Activated CD4-positive, alpha-beta T cell treated with anti-CD3 and anti-CD28 coated beads for 1 hour (primary cell): ENCODE results near the gene IDS.
"Not testable (repeated sequence)": the region's sequence is repeated elsewhere in the genome, so short reads cannot be mapped to it uniquely, and the experiment has no call there.

ENCODE experiments used
- DNase-seq: peaks from one replicate; pipeline ENCODE4 v3.0.0-alpha.2; 2020

IDS gene

GRCh38 chrX:149526318-149527033, 21.4 kb upstream of the IDS start:
- not testable (repeated sequence) for DNase-seq

- DNase-seq: not testable (repeated sequence)
Observed at GRCh38 chrX:149525903-149526302, 20.8 kb upstream of the IDS start.

GRCh38 chrX:149525389-149525788, 20.3 kb upstream of the IDS start:
- peak; percentile 55 for DNase-seq

GRCh38 chrX:149522916-149523315, 17.8 kb upstream of the IDS start:
- DNase-seq: no peak

GRCh38 chrX:149521438-149521837, 16.3 kb upstream of the IDS start:
- no peak for DNase-seq

- DNase-seq: not testable (repeated sequence)
Observed at GRCh38 chrX:149520636-149521277, 15.7 kb upstream of the IDS start.

GRCh38 chrX:149518236-149518635, 13.1 kb upstream of the IDS start:
- DNase-seq: no peak

- DNase-seq: no peak
Observed at GRCh38 chrX:149517308-149517707, 12.2 kb upstream of the IDS start.

GRCh38 chrX:149516604-149517003, 11.5 kb upstream of the IDS start:
- DNase-seq: no peak

GRCh38 chrX:149515954-149516602, 11.0 kb upstream of the IDS start:
- DNase-seq: no peak

GRCh38 chrX:149513825-149514428, 8.8 kb upstream of the IDS start:
- DNase-seq: no peak

GRCh38 chrX:149512225-149512885, 7.2 kb upstream of the IDS start:
- DNase-seq: no peak

GRCh38 chrX:149511081-149511480, 6.0 kb upstream of the IDS start:
- DNase-seq: no peak

GRCh38 chrX:149510386-149510785, 5.3 kb upstream of the IDS start:
- no peak for DNase-seq

GRCh38 chrX:149508467-149508866, 3.4 kb upstream of the IDS start:
- no peak for DNase-seq

- DNase-seq: no peak
Observed at GRCh38 chrX:149506349-149506748, 1.2 kb upstream of the IDS start.

GRCh38 chrX:149505671-149506070, 565 bp upstream of the IDS start:
- no peak for DNase-seq

- peak; percentile 34 for DNase-seq
Observed at GRCh38 chrX:149504226-149504914, 736 bp downstream of the IDS start.

- peak; percentile 48 for DNase-seq
Observed at GRCh38 chrX:149503446-149503845, 1.7 kb downstream of the IDS start.

GRCh38 chrX:149502923-149503322, 2.2 kb downstream of the IDS start:
- not testable (repeated sequence) for DNase-seq

- DNase-seq: no peak
Observed at GRCh38 chrX:149499766-149500165, 5.3 kb downstream of the IDS start.

GRCh38 chrX:149498767-149499166, 6.3 kb downstream of the IDS start:
- no peak for DNase-seq

- no peak for DNase-seq
Observed at GRCh38 chrX:149497626-149498025, 7.5 kb downstream of the IDS start.
